LNCaP clone FGC (cell line): ENCODE results near the gene RAB23.

Source experiments
- DNase-seq: peaks from one replicate; pipeline ENCODE4 v3.0.0-alpha.2; 2011; ENCODE audit warnings: low read depth
- H3K4me3 ChIP-seq: 2 replicates; pipeline ENCODE4 v1.5.1; 2011; ENCODE audit warnings: mild to moderate bottlenecking, low read depth, low read length, control low read depth
- TF ChIP-seq, protein P1 (sequence below): IDR thresholded peaks from 2 replicates; pipeline ENCODE4 v1.5.1; 2012; ENCODE audit warnings: mild to moderate bottlenecking; ENCODE audit not compliant: control insufficient read depth, insufficient read depth; ENCODE audit errors: extremely low read depth

Gene RAB23

DNA sequence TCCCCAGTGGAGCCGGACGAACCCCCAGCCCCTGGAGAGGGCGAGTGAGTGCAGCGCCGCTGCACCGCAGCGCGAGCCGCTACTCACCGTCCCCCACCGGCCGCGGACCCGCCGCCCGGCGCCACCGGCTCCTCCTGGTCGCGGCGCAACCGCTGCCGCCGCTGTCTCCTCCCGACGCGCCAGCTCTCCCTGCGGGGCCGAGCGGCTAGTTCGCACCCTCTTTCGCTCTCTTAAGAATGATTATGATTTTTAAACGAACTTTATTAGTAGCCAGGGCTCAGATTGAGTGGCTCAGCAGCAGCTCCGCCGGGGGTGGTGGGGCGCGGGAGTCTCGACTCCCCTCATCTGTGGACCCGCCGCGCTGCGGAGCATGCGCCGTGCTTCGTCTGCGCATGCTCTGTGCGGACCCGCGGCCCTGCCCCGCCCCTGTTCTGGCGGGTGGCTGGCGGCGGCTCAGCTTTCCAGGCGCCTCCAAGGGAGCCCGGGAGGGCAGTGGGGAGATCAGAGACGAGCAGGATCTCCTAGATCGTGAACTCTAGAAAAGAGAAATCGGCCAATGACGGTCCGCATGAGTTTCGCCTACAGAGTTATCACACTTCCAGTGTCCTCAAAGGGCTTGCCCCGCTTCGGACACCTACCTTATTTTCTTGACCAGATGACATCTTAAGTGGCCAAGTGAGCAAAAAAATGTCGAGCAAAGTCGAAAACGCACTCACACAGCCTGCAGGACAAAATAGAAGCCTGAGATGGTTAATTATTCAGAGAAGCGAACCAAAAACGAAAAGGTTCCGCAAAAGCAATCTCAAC, at the start of gene RAB23:
Gene RAB23 (minus strand): TSS at position 372 of the 807 bp plus-strand sequence. CDS start 11,927 bp downstream, outside the sequence.
- H3K4me3 ChIP-seq, result peak within 1 kb of the TSS; percentile 90
- DNase-seq, result no peak
- TF ChIP-seq, protein P1, sequence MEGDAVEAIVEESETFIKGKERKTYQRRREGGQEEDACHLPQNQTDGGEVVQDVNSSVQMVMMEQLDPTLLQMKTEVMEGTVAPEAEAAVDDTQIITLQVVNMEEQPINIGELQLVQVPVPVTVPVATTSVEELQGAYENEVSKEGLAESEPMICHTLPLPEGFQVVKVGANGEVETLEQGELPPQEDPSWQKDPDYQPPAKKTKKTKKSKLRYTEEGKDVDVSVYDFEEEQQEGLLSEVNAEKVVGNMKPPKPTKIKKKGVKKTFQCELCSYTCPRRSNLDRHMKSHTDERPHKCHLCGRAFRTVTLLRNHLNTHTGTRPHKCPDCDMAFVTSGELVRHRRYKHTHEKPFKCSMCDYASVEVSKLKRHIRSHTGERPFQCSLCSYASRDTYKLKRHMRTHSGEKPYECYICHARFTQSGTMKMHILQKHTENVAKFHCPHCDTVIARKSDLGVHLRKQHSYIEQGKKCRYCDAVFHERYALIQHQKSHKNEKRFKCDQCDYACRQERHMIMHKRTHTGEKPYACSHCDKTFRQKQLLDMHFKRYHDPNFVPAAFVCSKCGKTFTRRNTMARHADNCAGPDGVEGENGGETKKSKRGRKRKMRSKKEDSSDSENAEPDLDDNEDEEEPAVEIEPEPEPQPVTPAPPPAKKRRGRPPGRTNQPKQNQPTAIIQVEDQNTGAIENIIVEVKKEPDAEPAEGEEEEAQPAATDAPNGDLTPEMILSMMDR, result no peak

DNA sequence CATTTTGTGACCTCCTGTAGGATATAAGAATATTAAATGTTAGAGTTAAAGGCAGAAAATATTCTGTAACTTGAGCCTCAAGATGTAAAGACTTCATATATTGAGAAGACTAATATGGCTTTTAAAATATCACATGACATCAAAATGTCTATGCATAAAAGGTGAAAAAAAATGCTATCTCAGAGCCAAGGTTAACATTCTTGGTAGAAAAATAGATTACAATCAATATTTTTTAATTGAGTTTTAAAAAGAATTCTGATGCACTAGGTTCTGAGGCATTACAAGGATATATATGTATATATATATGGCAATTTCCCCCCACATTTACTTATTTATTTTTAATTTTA, 46.2 kb upstream of the RAB23 start:
- TF ChIP-seq, protein P1, result no peak
- no peak overlapping the region for H3K4me3 ChIP-seq
- DNase-seq, result no peak

DNA sequence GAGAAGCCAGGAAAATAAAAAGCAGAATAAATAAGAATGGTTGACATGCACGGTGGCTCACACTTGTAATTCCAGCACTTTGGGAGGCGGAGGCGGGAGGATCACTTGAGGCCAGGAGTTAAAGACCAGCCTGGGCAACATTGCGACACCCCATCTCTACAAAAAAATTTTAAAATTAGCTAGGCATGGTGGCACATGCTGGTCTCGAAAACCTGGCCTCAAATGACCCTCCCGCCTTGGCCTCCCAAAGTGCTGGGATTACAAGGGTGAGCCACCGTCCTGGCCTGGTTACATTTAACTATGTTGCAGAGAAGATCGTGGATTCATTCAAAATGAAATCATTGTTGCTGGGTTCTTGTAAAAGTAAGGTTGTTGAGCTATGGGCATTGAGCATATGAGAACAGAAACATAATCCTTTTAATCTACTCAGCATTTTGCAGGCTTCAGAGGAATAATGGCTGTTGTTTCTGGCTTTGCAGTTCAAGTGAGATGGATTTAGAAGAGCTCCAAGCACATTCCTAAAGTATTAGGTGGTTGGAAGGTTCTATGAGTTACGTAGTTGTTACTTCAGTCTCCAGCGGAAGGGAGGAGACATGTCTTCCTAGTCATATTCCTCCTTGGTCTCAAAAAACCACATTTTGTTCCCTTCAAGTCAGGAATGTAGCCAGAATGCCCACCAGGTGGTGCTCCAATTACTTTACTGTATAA, 45.6 kb upstream of the RAB23 start:
- H3K4me3 ChIP-seq, result no peak overlapping the region
- TF ChIP-seq, protein P1, result peak; percentile 56
- peak; percentile 26 for DNase-seq

DNA sequence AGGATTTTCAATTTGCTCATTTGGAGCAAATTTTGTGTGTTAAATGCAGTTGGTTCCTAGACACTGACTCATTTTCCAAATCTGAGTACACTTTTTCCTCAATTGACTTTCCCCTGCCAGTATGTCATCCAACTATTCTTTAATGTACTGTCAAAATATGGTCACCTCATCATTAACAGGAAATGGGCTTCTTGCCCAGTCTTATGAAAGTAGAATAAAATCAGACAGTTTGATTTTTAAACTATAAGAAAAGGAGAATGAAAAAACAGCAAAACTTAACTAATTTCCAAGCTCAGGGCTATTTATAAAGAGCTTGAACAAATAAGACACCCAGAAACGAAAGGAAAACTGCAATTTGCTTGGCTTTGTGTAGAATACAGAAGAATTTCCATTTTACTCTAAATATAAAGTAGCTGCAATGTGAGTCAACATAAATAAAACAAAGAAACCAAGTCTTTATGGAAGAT, 43.7 kb upstream of the RAB23 start:
- no peak overlapping the region for H3K4me3 ChIP-seq
- TF ChIP-seq, protein P1, result no peak
- no peak for DNase-seq

DNA sequence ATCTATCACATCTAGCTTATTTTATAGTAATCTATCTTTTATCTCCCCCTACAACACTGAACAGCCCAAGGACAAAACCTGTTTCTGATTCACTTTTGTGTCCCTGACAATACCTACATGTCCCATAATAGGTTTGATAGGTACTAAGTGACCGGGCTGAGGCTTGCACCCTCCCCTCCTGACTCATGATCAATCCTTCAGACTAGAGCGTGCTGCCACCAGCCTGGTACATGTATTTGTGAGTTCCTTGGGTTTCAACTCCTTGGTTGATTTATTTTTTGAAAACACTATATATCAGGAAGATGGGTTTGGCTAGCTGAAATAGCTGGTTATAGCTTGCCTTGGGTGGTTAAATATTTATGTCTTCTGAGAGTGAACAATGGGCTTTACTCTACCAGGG, 41.6 kb upstream of the RAB23 start:
- H3K4me3 ChIP-seq, result no peak overlapping the region
- TF ChIP-seq, protein P1, result no peak
- DNase-seq, result no peak

DNA sequence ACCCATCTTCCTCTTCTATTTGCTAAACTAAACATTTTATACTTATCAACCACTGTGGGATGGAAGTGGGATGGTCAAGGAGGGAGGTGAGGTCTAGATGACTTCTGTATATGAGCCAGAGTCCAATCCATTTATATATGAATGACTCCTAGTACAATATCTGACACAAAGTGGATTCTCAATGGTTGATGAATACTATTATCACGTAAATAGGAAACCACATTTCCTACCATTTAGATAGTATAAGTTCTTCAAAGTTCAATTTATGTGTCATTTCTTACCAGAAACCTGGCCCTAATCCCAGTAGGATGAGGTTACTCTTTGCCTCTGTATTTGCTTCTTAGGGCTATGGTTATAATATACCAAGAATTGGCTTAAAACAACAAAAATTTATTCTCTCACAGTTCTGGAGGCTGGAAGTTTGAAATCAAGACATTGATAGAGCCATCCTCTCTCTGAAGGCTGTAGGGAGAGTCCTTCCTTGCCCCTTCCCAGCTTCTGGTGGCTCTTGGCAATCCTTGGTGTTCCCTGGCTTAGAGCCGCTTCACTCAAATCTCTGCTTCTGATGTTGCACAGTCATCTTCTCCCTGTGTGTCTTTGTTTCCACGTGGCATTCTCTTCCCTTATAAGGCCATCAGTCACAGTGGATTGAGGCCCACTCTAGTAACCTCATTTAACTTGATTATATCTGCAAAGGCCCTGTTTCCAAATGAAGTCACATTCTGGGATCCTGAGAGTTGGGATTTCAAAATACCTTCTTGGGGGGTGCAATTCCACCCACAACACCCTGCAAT, 41.0 kb upstream of the RAB23 start:
- TF ChIP-seq, protein P1, result no peak
- H3K4me3 ChIP-seq, result no peak overlapping the region
- no peak for DNase-seq
